Articular chondrocyte of knee joint (primary cell): Measurements from ENCODE around the gene MAGI1. TPM values are rescaled to one million over a fixed set of nuclear protein-coding genes. Genes with fewer than 3 reads are reported as not detected.

Source experiments
- small RNA-seq: library from RNA; depleted of rRNA; stranded (forward); fragments of <200 nt; gene quantifications from one replicate; pipeline ENCODE3, GENCODE V24; 2012
- total RNA-seq: library from RNA; depleted of rRNA; stranded (reverse); fragments of >200 nt; gene quantifications from 2 replicates; pipeline ENCODE4 v1.2.3, GENCODE V29; 2012

Gene MAGI1
- 21.3 and 27.0 TPM in 2 replicates for total RNA-seq

GRCh38 chr3:66038726-66039589, at the start of gene MAGI1:
Gene MAGI1, minus strand, starts transcription at chr3:66038918. Its CDS starts 610 bp downstream, at chr3:66038308.

Small RNA genes lying within 50 kb of the gene (small RNA-seq; reads per million reads assigned to genes)
- gene RF00019, result not detected

Other genes starting within 250 kb of the MAGI1 start
- 19.7 and 29.6 TPM in 2 replicates for gene SLC25A26, start 182.1 kb upstream of the MAGI1 start, total RNA-seq